Heart right ventricle (tissue), 16 donors: ENCODE measurements around the gene KRTAP12-3. TPM values are rescaled to one million over a fixed set of nuclear protein-coding genes. Genes with fewer than 3 reads are reported as not detected.

Experiments used
- ATAC-seq, 8 donors: fragments of 200-7000 bp; cut with Tn5 transposase; one replicate each; pipeline ENCODE4 v1.9.1; 2020; ENCODE audit warnings: mild to moderate bottlenecking in 8 of 8, moderate library complexity in 8 of 8, moderate number of reproducible peaks in 1 of 8
- DNase-seq, 2 donors: peaks; one replicate each; pipeline ENCODE4 v3.0.0-alpha.2; 2020
- H3K27ac ChIP-seq, 10 donors: fragments of 200-600 bp; sonication (generic) in 2 of 10; one replicate each; pipeline versions ENCODE4 v1.5.0 to v1.8.0; 2020 to 2022; ENCODE audit warnings: mild to moderate bottlenecking in 3 of 10
- H3K27me3 ChIP-seq, 7 donors: fragments of 200-600 bp; one replicate each; pipeline ENCODE4 v1.8.0; 2021 to 2022; ENCODE audit warnings: mild to moderate bottlenecking in 2 of 7
- H3K36me3 ChIP-seq, 9 donors: fragments of 200-600 bp; sonication (generic) in 1 of 9; one replicate each; pipeline versions ENCODE4 v1.5.0 to v1.8.0; 2020 to 2022; ENCODE audit warnings: mild to moderate bottlenecking in 2 of 9
- H3K4me1 ChIP-seq, 9 donors: fragments of 200-600 bp; sonication (generic) in 1 of 9; one replicate each; pipeline versions ENCODE4 v1.5.0 to v1.8.0; 2020 to 2022; ENCODE audit warnings: mild to moderate bottlenecking in 4 of 9
- H3K4me3 ChIP-seq, 10 donors: fragments of 200-600 bp; sonication (generic) in 2 of 10; one replicate each; pipeline versions ENCODE4 v1.5.0 to v1.8.0; 2020 to 2022; ENCODE audit warnings: mild to moderate bottlenecking in 7 of 10, moderate library complexity in 2 of 10
- H3K9me3 ChIP-seq, 11 donors: fragments of 200-600 bp in 10 of 11; sonication (generic) in 2 of 11; one replicate each; pipeline versions ENCODE4 v1.5.0 to v1.8.0; 2013 to 2022; ENCODE audit warnings: mild to moderate bottlenecking in 2 of 11, control low read depth in 1 of 11, moderate library complexity in 1 of 11
- CTCF ChIP-seq, 9 donors: fragments of 200-600 bp; sonication (generic) in 2 of 9; IDR thresholded peaks; one replicate each; pipeline versions ENCODE4 v1.5.0 to v1.8.0; 2021 to 2022; ENCODE audit warnings: antibody characterized with exemption in 9 of 9, mild to moderate bottlenecking in 5 of 9, moderate library complexity in 1 of 9
- WGBS, 2 donors: extraction: QIAGEN DNeasy Blood & Tissue Kit; methylation state at CpG; one replicate each; pipeline ENCODE4 v1.1.7; 2013; ENCODE audit warnings: inconsistent platforms in 1 of 2; 5-methylcytosine and 5-hydroxymethylcytosine counted together
- intact Hi-C, 10 donors: fragments of 100-400 bp; cut with DNase I; formaldehyde crosslinking; loops; one replicate each; pipeline versions ENCODE4 v1.11.1 to v1.14.2; 2022
- polyA plus RNA-seq, 2 donors: library from polyadenylated mRNA; stranded (reverse); fragments of 200-250 nt; gene quantifications; one replicate each; pipeline ENCODE4 v1.2.3, GENCODE V29; 2013
- total RNA-seq, 10 donors: library from RNA; stranded (reverse); fragmentation: NEBNext Ultra II Directional in 3 of 10; extraction: Animal tissue kit (Norgen Biotek cat#: 25700) in 3 of 10; gene quantifications; one replicate each; pipeline versions ENCODE4 v1.2.1 to v1.2.4, GENCODE V29; 2021 to 2023
- donor health status: Arrhythmogenic right ventricular cardiomyopathy.
- donor health status: ischemic (EF 13 %, LVEDD 7.1; RV severe dilation, severe dysfunction).
- donor health status: healthy with polysubstance abuse.
- donor health status: DM: no; HTN: yes; CAD: no.
- donor health status: DM: no; HTN: no; CAD: no.
- donor health status: ischemic (EF 25% LVEDD 6.9; RV normal size, moderate dysfunction).
- donor health status: ischemic (EF 25% LVEDD 5.7; RV mildly dilated, moderate dysfunction).
- donor health status: healthy.
- donor health status: DM: yes; HTN: yes; CAD: no.
- donor health status: Ischemic cardiomyopathy.
- donor health status: ischemic (EF 35%, LVEDD 5.7; RV mildly dilated, moderate dysfunction).
- donor health status: nonischemic (EF 11% LVEDD 7.7; RV severe dilation, severe dysfunction).
- donor health status: DM: yes; HTN: yes; CAD: no.
- donor health status: PGD.
- donor health status: ischemic (EF 29% LVEDD 5.4; RV normal size, mild dysfunction).
- donor health status: nonischemic (EF 23%, LVEDD 6.1; RV moderate dilation, normal function).

The KRTAP12-3 gene
- total and polyA plus RNA-seq, 12 donors = not detected

GRCh38 chr21:44666401-44667320 is 8.9 kb downstream of the KRTAP12-3 start, which contains the start of gene KRTAP12-2:
Gene KRTAP12-2 (minus strand): TSS chr21:44666927. CDS start chr21:44666886, 41 bp downstream.
- Histone ChIP-seq H3K4me1 (no peaks in the 10 kb centered on the region), H3K36me3 (no peaks in the 10 kb centered on the region), H3K4me3 (no peak within 1 kb of the TSS), H3K9me3 (peaks cover 0 to 35% (median 5%) of the 10 kb centered on the region in 11 donors), H3K27me3 (peaks cover 0 to 3% (median 0%) of the 10 kb centered on the region in 7 donors), H3K27ac (no peak within 1 kb of the TSS)
- TF ChIP-seq CTCF (IDR thresholded peaks at IDR 0.05) = no peak
- ATAC-seq (peak; percentile 41 to 99 (median 87)), DNase-seq (peak in 1 of 2 donors; percentile 35)
- intact Hi-C loops = no loop called here
- WGBS, 2 donors = 66 to 75% methylated on average over 19 of the region's 19 CpGs

DNA sequence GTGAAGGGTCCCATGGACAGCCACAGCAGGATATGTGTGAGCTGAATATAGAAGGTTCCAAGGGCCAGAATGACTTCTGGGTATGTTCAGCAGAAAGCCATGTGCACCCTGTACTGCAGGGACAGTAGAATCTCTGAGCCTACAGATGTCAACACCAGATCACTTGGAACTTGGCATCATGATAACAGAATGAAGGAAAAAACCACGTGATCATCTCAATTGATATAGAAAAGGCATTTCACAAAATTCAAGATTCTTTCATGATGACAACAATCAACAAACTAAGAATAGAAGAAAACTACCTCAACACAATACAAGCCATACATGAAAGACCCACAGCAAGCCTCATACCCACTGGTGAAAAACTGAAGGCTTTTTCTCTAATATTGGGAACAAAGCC is 9.9 kb downstream of the KRTAP12-3 start:
- no peaks in the 10 kb centered on the region for H3K36me3 ChIP-seq
- no peak overlapping the region for H3K4me3 ChIP-seq
- TF ChIP-seq CTCF (IDR thresholded peaks at IDR 0.05) = no peak
- peaks cover 0 to 44% (median 12%) of the 10 kb centered on the region in 11 donors for H3K9me3 ChIP-seq
- WGBS, 2 donors = 57 to 68% methylated on average over 1 of the region's 1 CpG
- DNase-seq (no peak), ATAC-seq (no peak)
- no peaks in the 10 kb centered on the region for H3K4me1 ChIP-seq
- H3K27me3 ChIP-seq = peaks cover 0 to 3% (median 0%) of the 10 kb centered on the region in 7 donors
- no peak overlapping the region for H3K27ac ChIP-seq
- intact Hi-C loops = no loop called here

DNA sequence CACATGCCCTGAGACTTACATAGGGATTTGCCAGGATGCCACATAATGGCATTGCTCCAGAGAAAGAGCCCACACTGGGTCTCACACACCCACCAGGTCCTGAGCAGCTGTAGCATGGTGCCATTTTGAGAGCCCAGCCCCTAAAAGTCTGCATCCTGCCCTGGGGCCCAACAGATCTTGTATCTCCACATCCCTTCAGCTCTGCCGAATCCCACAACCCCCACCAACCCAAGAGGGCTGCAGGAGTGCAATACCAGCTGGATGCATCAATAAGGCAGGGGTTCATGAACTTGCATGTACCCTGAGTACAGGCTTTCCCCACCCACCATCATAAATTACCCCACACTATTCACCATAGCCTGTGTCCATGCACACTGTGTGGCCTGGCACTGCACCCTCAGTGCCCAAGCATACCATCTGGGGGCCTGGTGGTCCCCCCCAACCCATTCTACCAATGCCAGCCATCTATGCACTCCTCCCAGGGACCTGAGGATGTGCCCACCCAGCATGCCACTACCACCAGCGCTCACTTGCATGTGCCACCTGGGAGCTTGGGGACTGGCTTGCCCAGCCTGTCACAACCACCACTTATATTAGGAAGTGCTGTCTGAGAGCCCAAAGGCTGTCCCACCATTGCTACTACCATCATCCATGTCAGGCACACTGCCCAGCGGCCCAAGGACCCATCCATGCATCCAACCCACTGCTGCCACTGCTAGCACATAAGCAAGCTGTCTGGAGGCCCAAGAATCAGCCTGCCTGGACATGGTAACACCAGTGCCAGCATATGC is 13.1 kb downstream of the KRTAP12-3 start:
- H3K4me1 ChIP-seq = no peaks in the 10 kb centered on the region
- intact Hi-C loops = no loop called here
- 74 to 76% methylated on average over 3 of the region's 3 CpGs for WGBS, 2 donors
- H3K27me3 ChIP-seq = peaks cover 0 to 3% (median 0%) of the 10 kb centered on the region in 7 donors
- no peak for DNase-seq
- no peak overlapping the region for H3K27ac ChIP-seq
- no peak overlapping the region for H3K4me3 ChIP-seq
- peaks cover 0 to 57% (median 25%) of the 10 kb centered on the region in 11 donors for H3K9me3 ChIP-seq
- no peak for TF ChIP-seq CTCF (IDR thresholded peaks at IDR 0.05)
- no peak for ATAC-seq
- no peaks in the 10 kb centered on the region for H3K36me3 ChIP-seq

DNA sequence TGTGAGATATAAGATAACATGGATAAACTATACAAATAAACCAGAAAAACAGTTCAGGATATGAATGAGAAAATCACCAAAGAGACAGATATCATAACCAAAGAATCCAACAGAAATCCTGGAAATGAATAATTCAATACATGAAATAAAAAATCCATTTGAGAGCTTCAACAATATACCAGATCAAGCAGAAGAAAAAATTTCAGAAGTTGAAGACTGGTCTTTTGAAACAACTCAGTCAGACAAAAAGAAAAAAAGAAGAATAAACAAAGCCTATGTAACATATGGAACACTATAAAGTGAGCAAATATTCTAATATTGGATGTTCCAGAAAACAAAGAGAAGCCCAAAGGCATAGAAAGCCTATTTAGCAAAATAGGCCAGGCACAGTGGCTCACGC is 14.2 kb downstream of the KRTAP12-3 start:
- Histone ChIP-seq H3K36me3 (no peaks in the 10 kb centered on the region), H3K4me1 (no peaks in the 10 kb centered on the region), H3K4me3 (no peak overlapping the region), H3K9me3 (peaks cover 0 to 57% (median 25%) of the 10 kb centered on the region in 11 donors), H3K27ac (no peak overlapping the region), H3K27me3 (peaks cover 0 to 3% (median 0%) of the 10 kb centered on the region in 7 donors)
- WGBS, 2 donors = 88 to 100% methylated on average over 1 of the region's 1 CpG
- no peak for TF ChIP-seq CTCF (IDR thresholded peaks at IDR 0.05)
- DNase-seq (no peak), ATAC-seq (no peak)
- intact Hi-C loops = no loop called here
